ENCODE data around the gene TP63. TPM values are rescaled to one million over a fixed set of nuclear protein-coding genes. Genes with fewer than 3 reads are reported as not detected.

TP63 gene
- total and polyA plus RNA-seq, 2 experiments from 2014 or later: not detected

DNA sequence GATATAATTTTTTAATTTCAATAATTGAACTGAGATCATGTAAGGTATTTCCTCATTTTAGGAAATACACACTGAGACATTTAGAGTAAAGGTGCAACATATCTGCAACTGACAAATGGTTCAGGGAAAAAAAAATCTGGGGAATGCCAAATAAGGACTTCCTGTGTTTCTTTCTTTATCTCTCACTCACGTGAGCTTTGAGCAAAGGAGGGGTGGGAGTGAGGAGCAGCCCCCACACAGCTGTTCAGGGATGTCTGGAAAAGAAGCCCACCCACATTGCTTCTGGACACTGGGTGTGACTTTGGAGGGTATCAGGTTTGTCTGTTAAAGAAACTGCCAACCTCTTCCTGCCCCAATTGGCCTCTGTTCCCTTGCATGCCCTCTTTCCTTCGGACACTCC lies 5.6 kb upstream of the TP63 start:
- Histone ChIP-seq H3K9me2 (ENCODE audit: insufficient read depth) (no peaks in the 10 kb centered on the region), H4K20me1 (replicated peaks; ENCODE audit: insufficient read depth) (no peaks in the 10 kb centered on the region), H3K27ac (ENCODE audit: low read depth) (no peak overlapping the region), H2AFZ (peak overlapping the region; percentile 64; the same call in 1 of the 2 replicates), H3K4me3 (no peak overlapping the region), H3K4me2 (no peak overlapping the region), H3F3A (replicated peaks; ENCODE audit: low read depth) (no peaks in the 10 kb centered on the region), H3K79me2 (replicated peaks; ENCODE audit: insufficient read depth) (no peaks in the 10 kb centered on the region), H3K36me3 (ENCODE audit: insufficient read depth) (no peaks in the 10 kb centered on the region), H3K27me3 (ENCODE audit: insufficient read depth) (no peaks in the 10 kb centered on the region), H3K4me1 (ENCODE audit: insufficient read depth) (no peaks in the 10 kb centered on the region)
- no peaks in the 10 kb centered on the region for H3K9me3 Mint-ChIP-seq
- no peak for ATAC-seq
- H3K36me3 Mint-ChIP-seq (ENCODE audit: low read depth): no peaks in the 10 kb centered on the region
- TF ChIP-seq, protein P1, sequence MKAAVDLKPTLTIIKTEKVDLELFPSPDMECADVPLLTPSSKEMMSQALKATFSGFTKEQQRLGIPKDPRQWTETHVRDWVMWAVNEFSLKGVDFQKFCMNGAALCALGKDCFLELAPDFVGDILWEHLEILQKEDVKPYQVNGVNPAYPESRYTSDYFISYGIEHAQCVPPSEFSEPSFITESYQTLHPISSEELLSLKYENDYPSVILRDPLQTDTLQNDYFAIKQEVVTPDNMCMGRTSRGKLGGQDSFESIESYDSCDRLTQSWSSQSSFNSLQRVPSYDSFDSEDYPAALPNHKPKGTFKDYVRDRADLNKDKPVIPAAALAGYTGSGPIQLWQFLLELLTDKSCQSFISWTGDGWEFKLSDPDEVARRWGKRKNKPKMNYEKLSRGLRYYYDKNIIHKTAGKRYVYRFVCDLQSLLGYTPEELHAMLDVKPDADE (IDR thresholded peaks at IDR 0.05): no peak
- TF ChIP-seq ZNF331 (CRISPR knock-in tag; IDR thresholded peaks at IDR 0.05; ENCODE audit: low read depth) (no peak), STAT1 (IDR thresholded peaks at IDR 0.05; ENCODE audit: unreplicated experiment) (no peak), CREB1 (CRISPR knock-in tag; IDR thresholded peaks at IDR 0.05; ENCODE audit: low read depth) (no peak), JUNB (IDR thresholded peaks at IDR 0.05; ENCODE audit: unreplicated experiment) (no peak)
- H3K27me3 Mint-ChIP-seq (ENCODE audit: insufficient read depth, low read depth, poor library complexity): no peaks in the 10 kb centered on the region
- no peaks in the 10 kb centered on the region; the same call in 2 of the 3 replicates for H3K4me1 Mint-ChIP-seq
- no peak overlapping the region for H3K27ac Mint-ChIP-seq
- H3K4me3 Mint-ChIP-seq: no peak overlapping the region
- DNase-seq (ENCODE audit: low spot score): no peak

DNA sequence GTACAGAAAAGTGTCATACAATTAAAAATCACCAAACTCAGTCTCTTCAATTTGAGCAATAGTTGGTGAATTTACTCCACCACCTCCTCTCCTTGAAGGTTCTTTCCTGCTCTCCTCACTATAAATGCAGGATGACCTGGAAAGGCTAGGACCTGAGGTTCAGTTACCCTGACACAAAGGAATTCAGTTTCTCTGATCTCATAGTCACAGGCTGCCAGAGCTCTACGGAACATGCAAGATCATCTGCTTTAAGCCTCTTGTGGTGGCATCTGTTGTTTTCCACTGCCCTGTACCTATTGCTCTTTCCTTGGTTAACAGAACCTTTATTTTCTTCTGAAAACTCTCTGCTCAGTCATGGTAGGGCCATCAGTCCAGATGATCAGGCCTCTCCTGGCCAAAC lies 4.9 kb upstream of the TP63 start:
- Histone ChIP-seq H3K4me3 (no peak overlapping the region), H3K9me2 (ENCODE audit: insufficient read depth) (no peaks in the 10 kb centered on the region), H4K20me1 (replicated peaks; ENCODE audit: insufficient read depth) (no peaks in the 10 kb centered on the region), H3K4me1 (ENCODE audit: insufficient read depth) (no peaks in the 10 kb centered on the region), H3F3A (replicated peaks; ENCODE audit: low read depth) (no peaks in the 10 kb centered on the region), H3K27me3 (ENCODE audit: insufficient read depth) (no peaks in the 10 kb centered on the region), H3K4me2 (no peak overlapping the region), H3K27ac (ENCODE audit: low read depth) (no peak overlapping the region), H3K79me2 (replicated peaks; ENCODE audit: insufficient read depth) (no peaks in the 10 kb centered on the region), H2AFZ (peak overlapping the region; percentile 64; the same call in 1 of the 2 replicates), H3K36me3 (ENCODE audit: insufficient read depth) (no peaks in the 10 kb centered on the region)
- TF ChIP-seq ZNF331 (CRISPR knock-in tag; IDR thresholded peaks at IDR 0.05; ENCODE audit: low read depth): no peak
- no peak for TF ChIP-seq EZH2phosphoT487 (IDR thresholded peaks at IDR 0.05; ENCODE audit: unreplicated experiment)
- no peak for TF ChIP-seq CREB1 (CRISPR knock-in tag; IDR thresholded peaks at IDR 0.05; ENCODE audit: low read depth)
- TF ChIP-seq, protein P2, sequence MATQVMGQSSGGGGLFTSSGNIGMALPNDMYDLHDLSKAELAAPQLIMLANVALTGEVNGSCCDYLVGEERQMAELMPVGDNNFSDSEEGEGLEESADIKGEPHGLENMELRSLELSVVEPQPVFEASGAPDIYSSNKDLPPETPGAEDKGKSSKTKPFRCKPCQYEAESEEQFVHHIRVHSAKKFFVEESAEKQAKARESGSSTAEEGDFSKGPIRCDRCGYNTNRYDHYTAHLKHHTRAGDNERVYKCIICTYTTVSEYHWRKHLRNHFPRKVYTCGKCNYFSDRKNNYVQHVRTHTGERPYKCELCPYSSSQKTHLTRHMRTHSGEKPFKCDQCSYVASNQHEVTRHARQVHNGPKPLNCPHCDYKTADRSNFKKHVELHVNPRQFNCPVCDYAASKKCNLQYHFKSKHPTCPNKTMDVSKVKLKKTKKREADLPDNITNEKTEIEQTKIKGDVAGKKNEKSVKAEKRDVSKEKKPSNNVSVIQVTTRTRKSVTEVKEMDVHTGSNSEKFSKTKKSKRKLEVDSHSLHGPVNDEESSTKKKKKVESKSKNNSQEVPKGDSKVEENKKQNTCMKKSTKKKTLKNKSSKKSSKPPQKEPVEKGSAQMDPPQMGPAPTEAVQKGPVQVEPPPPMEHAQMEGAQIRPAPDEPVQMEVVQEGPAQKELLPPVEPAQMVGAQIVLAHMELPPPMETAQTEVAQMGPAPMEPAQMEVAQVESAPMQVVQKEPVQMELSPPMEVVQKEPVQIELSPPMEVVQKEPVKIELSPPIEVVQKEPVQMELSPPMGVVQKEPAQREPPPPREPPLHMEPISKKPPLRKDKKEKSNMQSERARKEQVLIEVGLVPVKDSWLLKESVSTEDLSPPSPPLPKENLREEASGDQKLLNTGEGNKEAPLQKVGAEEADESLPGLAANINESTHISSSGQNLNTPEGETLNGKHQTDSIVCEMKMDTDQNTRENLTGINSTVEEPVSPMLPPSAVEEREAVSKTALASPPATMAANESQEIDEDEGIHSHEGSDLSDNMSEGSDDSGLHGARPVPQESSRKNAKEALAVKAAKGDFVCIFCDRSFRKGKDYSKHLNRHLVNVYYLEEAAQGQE (IDR thresholded peaks at IDR 0.05; ENCODE audit: unreplicated experiment): no peak
- no peak for TF ChIP-seq EZH2 (IDR thresholded peaks at IDR 0.05; ENCODE audit: low read depth, unreplicated experiment)
- no peak for TF ChIP-seq STAT1 (IDR thresholded peaks at IDR 0.05; ENCODE audit: unreplicated experiment)
- no peak for TF ChIP-seq ZNF114 (CRISPR knock-in tag; IDR thresholded peaks at IDR 0.05)
- TF ChIP-seq, protein P3, sequence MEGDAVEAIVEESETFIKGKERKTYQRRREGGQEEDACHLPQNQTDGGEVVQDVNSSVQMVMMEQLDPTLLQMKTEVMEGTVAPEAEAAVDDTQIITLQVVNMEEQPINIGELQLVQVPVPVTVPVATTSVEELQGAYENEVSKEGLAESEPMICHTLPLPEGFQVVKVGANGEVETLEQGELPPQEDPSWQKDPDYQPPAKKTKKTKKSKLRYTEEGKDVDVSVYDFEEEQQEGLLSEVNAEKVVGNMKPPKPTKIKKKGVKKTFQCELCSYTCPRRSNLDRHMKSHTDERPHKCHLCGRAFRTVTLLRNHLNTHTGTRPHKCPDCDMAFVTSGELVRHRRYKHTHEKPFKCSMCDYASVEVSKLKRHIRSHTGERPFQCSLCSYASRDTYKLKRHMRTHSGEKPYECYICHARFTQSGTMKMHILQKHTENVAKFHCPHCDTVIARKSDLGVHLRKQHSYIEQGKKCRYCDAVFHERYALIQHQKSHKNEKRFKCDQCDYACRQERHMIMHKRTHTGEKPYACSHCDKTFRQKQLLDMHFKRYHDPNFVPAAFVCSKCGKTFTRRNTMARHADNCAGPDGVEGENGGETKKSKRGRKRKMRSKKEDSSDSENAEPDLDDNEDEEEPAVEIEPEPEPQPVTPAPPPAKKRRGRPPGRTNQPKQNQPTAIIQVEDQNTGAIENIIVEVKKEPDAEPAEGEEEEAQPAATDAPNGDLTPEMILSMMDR (conservative IDR thresholded peaks at IDR 0.05; ENCODE audit: low read depth in 2 of 2): no peak
- TF ChIP-seq NANOG (IDR thresholded peaks at IDR 0.05; ENCODE audit: borderline replicate concordance): no peak
- Mint-ChIP-seq H3K36me3 (ENCODE audit: low read depth) (no peaks in the 10 kb centered on the region), H3K4me3 (no peak overlapping the region), H3K4me1 (no peaks in the 10 kb centered on the region; the same call in 2 of the 3 replicates), H3K27me3 (ENCODE audit: insufficient read depth, low read depth, poor library complexity) (no peaks in the 10 kb centered on the region), H3K9me3 (no peaks in the 10 kb centered on the region), H3K27ac (no peak overlapping the region)
- DNase-seq (ENCODE audit: low spot score) (no peak), ATAC-seq (no peak)

Data from GM23338 (cell line).